Gastroesophageal sphincter (tissue), 4 donors: ENCODE data around the gene CDPF1. TPM values are rescaled to one million over a fixed set of nuclear protein-coding genes. Genes with fewer than 3 reads are reported as not detected.

Experiments used
- ATAC-seq: fragments of 150-250 bp; one replicate; pipeline ENCODE4 v1.9.1; 2016; ENCODE audit warnings: mild to moderate bottlenecking, moderate library complexity
- H3K27ac ChIP-seq, 4 donors: fragments of 200-600 bp; sonication (generic) in 3 of 4; 1 replicate in 3 of 4; 2 replicates in 1 of 4; pipeline ENCODE4 v1.5.1; 2016 to 2019
- H3K27me3 ChIP-seq: fragments of 200-600 bp; sonication (generic); one replicate; pipeline ENCODE4 v1.5.1; 2019
- H3K36me3 ChIP-seq, 2 donors: fragments of 200-600 bp; sonication (generic); one replicate each; pipeline ENCODE4 v1.5.1; 2019; ENCODE audit warnings: control low read depth in 1 of 2
- H3K4me1 ChIP-seq, 3 donors: fragments of 200-600 bp; sonication (generic); 1 replicate in 2 of 3; 2 replicates in 1 of 3; pipeline ENCODE4 v1.5.1; 2016 to 2019; ENCODE audit warnings: control low read depth in 2 of 3
- H3K4me3 ChIP-seq, 2 donors: fragments of 200-600 bp; sonication (generic); one replicate each; pipeline ENCODE4 v1.5.1; 2019; ENCODE audit warnings: mild to moderate bottlenecking in 1 of 2, moderate library complexity in 1 of 2
- H3K9me3 ChIP-seq, 3 donors: fragments of 200-600 bp; sonication (generic); one replicate each; pipeline ENCODE4 v1.5.1; 2017 to 2019; ENCODE audit warnings: control low read depth in 2 of 3
- CTCF ChIP-seq, 4 experiments: fragments of 200-600 bp in 2 of 4; fragments of 450-650 bp in 2 of 4; sonication (generic) in 1 of 4; IDR thresholded peaks; one replicate each; pipeline ENCODE4 v1.5.1; 2017 to 2019; ENCODE audit warnings: antibody characterized with exemption in 4 of 4, mild to moderate bottlenecking in 2 of 4, moderate library complexity in 2 of 4
- EP300 ChIP-seq: sonication (generic); formaldehyde crosslinking; IDR thresholded peaks from one replicate; pipeline ENCODE4 v1.6.1; 2017; ENCODE audit warnings: antibody characterized with exemption, mild to moderate bottlenecking
- POLR2A ChIP-seq, 2 donors: fragments of 450-650 bp; IDR thresholded peaks; one replicate each; pipeline ENCODE4 v1.6.1; 2017; ENCODE audit warnings: antibody characterized with exemption in 2 of 2, mild to moderate bottlenecking in 2 of 2, moderate library complexity in 1 of 2
- POLR2AphosphoS5 ChIP-seq: sonication (generic); formaldehyde crosslinking; IDR thresholded peaks from one replicate; pipeline ENCODE4 v1.6.1; 2017; ENCODE audit warnings: antibody characterized with exemption
- WGBS, 2 donors: methylation state at CpG; one replicate each; pipeline ENCODE4 v1.1.5; 2018; ENCODE audit warnings: low coverage in 1 of 2; 5-methylcytosine and 5-hydroxymethylcytosine counted together
- total RNA-seq, 4 donors: library from RNA; depleted of rRNA; stranded (reverse); fragments of >200 nt; gene quantifications; one replicate each; pipeline ENCODE4 v1.1.0, GENCODE V29; 2016

The CDPF1 gene
- total RNA-seq, 4 donors from 2014 or later: 14.9 to 27.1 (median 18.7) TPM

- no peak for TF ChIP-seq POLR2A (IDR thresholded peaks at IDR 0.05)
- TF ChIP-seq CTCF (IDR thresholded peaks at IDR 0.05): no peak
- no peak for TF ChIP-seq EP300
- no peak for TF ChIP-seq POLR2AphosphoS5
- H3K9me3 ChIP-seq: no peaks in the 10 kb centered on the region
- no peak overlapping the region for H3K27ac ChIP-seq
- H3K4me1 ChIP-seq: no peaks in the 10 kb centered on the region
- peaks cover 0 to 45% of the 10 kb centered on the region in 2 donors for H3K36me3 ChIP-seq
- H3K4me3 ChIP-seq: no peak overlapping the region
- WGBS, 2 donors: 95 to 100% methylated on average over 1 to 4 of the region's 8 CpGs
- ATAC-seq: no peak
- no peaks in the 10 kb centered on the region for H3K27me3 ChIP-seq
Observed at GRCh38 chr22:46196278-46196677, 53.8 kb downstream of the CDPF1 start.

GRCh38 chr22:46195487-46196165, 54.5 kb downstream of the CDPF1 start:
- no peak overlapping the region for H3K27ac ChIP-seq
- no peaks in the 10 kb centered on the region for H3K9me3 ChIP-seq
- H3K27me3 ChIP-seq: no peaks in the 10 kb centered on the region
- no peak for TF ChIP-seq POLR2AphosphoS5
- TF ChIP-seq EP300: no peak
- no peak for TF ChIP-seq POLR2A (IDR thresholded peaks at IDR 0.05)
- TF ChIP-seq CTCF (IDR thresholded peaks at IDR 0.05): no peak
- peaks cover 0 to 39% of the 10 kb centered on the region in 2 donors for H3K36me3 ChIP-seq
- H3K4me1 ChIP-seq: no peaks in the 10 kb centered on the region
- no peak overlapping the region for H3K4me3 ChIP-seq
- WGBS, 2 donors: 77 to 93% methylated on average over 4 to 12 of the region's 18 CpGs
- ATAC-seq: no peak

Other genes starting within 250 kb of the CDPF1 start
- gene PPARA, start 99.8 kb downstream of the CDPF1 start, total RNA-seq: 10 to 100 TPM; 19.5 to 28.5 (median 26.9) TPM
- under 1 TPM in 3 of 4 donors, not detected in 1; under 0.01 to 0.23 (median 0.10) TPM for gene PKDREJ, start 13.1 kb upstream of the CDPF1 start, total RNA-seq
- gene TTC38, start 17.7 kb upstream of the CDPF1 start, total RNA-seq: 10 to 100 TPM; 21.8 to 61.8 (median 33.3) TPM
- gene GTSE1, start 46.6 kb upstream of the CDPF1 start, total RNA-seq: under 1 TPM in 3 of 4 donors, not detected in 1; 0.13 to 0.20 (median 0.19) TPM
- gene TRMU, start 85.4 kb upstream of the CDPF1 start, total RNA-seq: 10 to 100 TPM in 3 of 4 donors, 1 to 10 TPM in 1; 9.9 to 33.8 (median 24.6) TPM